Activated CD4-positive, alpha-beta T cell treated with anti-CD3 and anti-CD28 coated beads, Interleukin-2, amount 50 U/mL, for 24 hours (primary cell): ENCODE results near the gene IFT20.
A peak's percentile ranks its signal among the peaks of the same experiment; 100 is the strongest.

Experiments
- DNase-seq, 2 donors: peaks; one replicate each; pipeline ENCODE4 v3.0.0-alpha.2; 2020; ENCODE audit warnings: low read depth in 1 of 2, low spot score in 1 of 2

Gene IFT20

DNA sequence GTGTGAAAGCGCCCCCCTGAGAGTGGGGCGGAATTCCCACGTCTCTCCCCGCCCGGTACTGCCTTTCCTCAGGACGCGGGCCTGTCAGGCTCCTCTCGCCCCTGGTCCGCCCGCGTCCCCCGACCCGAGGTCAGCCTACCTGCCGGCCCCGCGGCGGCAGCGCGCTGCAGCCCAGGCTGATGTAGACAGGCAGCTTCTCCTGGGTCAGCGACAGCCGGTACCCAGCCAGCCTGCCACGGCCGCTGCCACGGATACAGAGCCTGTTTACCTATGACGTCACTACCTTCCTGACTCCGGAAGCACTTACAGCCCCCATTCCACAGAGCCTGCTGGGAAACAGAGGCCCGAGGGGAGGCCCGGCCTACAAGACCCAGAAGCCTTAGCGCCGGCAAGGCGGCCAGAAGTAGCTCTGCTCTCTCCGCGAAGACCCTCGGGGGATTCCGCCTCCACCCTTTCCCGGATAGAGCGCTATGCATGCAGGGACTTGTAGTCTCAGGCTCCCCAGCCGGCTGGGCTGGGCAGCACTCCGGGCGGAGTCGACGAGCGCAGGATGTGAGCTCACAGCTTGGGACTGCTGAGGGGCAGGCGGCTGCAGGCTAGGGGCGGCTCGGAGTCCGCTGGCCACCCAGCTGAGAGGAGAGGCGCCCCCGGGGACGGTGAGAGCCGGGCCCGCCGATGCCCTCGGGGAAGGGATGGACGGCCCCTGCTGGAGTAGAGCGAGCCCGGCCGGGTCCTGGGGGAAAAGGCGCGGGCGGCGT lies at the start of gene IFT20, which contains the start of gene TNFAIP1:
IFT20 (minus strand) TSS at position 272 of the 758 bp plus-strand sequence. CDS start 3,487 bp downstream, outside the sequence.
TNFAIP1 (plus strand) TSS at position 561 of the 758 bp plus-strand sequence. CDS start 3,761 bp downstream, outside the sequence.
- DNase-seq, result peak; percentile 87 to 99

DNA sequence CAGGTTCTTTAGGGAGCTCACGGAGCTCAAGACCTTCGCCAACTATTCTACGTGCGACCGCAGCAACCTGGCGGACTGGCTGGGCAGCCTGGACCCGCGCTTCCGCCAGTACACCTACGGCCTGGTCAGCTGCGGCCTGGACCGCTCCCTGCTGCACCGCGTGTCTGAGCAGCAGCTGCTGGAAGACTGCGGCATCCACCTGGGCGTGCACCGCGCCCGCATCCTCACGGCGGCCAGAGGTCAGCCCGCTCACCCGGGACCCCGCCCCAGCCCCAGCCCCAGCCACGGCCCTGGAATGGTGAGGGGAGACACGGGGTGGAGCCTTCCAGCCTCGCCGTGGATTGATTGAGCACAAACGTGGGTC lies 49.7 kb upstream of the IFT20 start:
- DNase-seq, result no peak

- DNase-seq, result peak; percentile 41 to 44
Observed at GRCh38 chr17:28384281-28385036, 49.2 kb upstream of the IFT20 start.

DNA sequence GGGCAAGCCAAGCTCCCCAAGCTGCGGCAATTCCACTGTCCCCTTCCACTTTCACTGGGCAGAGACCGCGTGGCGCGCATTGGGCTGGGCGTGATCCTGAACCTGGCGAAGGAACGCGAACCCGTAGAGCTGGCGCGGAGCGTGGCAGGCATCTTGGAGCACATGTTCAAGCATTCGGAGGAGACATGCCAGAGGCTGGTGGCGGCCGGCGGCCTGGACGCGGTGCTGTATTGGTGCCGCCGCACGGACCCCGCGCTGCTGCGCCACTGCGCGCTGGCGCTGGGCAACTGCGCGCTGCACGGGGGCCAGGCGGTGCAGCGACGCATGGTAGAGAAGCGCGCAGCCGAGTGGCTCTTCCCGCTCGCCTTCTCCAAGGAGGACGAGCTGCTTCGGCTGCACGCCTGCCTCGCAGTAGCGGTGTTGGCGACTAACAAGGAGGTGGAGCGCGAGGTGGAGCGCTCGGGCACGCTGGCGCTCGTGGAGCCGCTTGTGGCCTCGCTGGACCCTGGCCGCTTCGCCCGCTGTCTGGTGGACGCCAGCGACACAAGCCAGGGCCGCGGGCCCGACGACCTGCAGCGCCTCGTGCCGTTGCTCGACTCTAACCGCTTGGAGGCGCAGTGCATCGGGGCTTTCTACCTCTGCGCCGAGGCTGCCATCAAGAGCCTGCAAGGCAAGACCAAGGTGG lies 46.0 kb upstream of the IFT20 start:
- DNase-seq, result no peak

- no peak for DNase-seq
Observed at GRCh38 chr17:28379814-28380801, 44.8 kb upstream of the IFT20 start.

DNA sequence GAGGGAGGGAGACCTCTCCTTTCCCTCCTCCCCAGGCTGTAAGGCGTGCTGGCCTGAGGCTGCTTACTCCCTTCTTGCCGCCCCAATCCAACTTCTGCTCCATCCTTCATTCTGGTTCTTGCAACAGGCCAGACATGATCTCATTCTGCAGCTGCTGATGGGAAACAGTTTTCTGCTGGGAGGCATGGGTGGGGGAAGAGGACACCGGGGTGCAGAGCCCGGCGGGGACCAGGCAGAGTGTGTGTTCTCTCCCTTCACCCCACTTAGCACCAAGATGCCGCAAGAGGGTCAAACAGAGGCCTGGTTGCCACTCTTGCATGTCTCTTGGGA lies 37.6 kb upstream of the IFT20 start:
- no peak for DNase-seq

- no peak for DNase-seq
Observed at GRCh38 chr17:28372203-28372944, 37.1 kb upstream of the IFT20 start.

- peak; percentile 71 to 79 for DNase-seq
Observed at GRCh38 chr17:28371245-28372202, 36.3 kb upstream of the IFT20 start, which contains the start of gene SARM1. Gene SARM1, plus strand, starts transcription at chr17:28371694. Its CDS starts 339 bp downstream, at chr17:28372033.

DNA sequence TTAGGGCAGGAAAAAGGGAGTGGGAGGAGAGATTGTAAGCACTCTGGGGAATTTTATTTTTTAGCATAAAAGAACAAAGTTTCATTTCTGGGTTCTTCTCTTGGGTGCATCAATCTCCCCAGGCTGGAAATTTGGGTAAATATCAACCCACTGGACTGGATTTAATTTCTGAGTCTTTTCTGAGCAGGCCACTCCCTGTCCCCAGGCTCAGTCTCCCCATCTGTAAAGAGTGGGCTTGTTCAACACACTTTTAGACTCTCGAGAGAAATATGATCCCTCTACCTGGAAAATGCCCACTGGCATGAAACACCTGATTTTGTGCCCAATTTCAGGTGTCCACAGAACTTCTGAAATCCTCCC lies 35.5 kb upstream of the IFT20 start:
- DNase-seq, result no peak

DNA sequence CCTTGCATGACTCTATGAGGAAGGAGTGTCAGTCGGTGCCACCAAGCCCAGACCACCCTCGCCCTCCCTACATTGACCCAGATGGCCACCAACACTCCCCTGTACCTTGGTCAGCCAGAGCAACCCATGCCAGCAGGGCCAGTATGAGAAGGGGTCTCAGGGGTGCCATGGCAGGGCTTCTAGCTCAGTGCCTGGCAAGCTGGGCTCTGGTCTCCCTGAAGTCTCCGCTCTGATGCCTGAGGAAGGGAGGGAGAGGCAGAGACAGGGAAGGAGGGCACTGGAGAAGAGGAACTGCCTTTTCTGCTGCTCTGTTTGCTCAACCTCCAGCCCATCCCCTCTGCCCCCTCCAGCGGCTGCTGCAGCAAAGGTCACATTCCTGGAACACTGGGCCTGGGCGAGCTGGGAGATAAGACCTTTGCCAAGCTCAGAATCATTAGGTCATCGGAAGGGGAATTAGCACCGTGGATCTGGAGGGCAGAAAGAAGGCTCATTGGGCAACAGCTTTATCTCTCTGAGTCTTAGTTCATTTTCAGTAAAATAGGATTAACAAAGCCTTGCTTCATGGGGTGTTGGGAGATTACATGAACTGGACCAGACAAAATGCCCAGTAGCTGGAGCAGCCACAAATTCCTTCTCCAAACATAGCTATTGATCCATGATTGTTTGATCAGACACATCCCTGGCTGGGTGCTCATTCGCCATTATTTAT lies 34.9 kb upstream of the IFT20 start, which contains the start of gene VTN:
VTN (minus strand) TSS at position 273 of the 709 bp plus-strand sequence; CDS start at position 169, 104 bp downstream.
- no peak for DNase-seq

- DNase-seq, result no peak
Observed at GRCh38 chr17:28369684-28370034, 34.4 kb upstream of the IFT20 start.

- no peak for DNase-seq
Observed at GRCh38 chr17:28368915-28369683, 33.8 kb upstream of the IFT20 start.

- no peak for DNase-seq
Observed at GRCh38 chr17:28368306-28368831, 33.1 kb upstream of the IFT20 start.

DNA sequence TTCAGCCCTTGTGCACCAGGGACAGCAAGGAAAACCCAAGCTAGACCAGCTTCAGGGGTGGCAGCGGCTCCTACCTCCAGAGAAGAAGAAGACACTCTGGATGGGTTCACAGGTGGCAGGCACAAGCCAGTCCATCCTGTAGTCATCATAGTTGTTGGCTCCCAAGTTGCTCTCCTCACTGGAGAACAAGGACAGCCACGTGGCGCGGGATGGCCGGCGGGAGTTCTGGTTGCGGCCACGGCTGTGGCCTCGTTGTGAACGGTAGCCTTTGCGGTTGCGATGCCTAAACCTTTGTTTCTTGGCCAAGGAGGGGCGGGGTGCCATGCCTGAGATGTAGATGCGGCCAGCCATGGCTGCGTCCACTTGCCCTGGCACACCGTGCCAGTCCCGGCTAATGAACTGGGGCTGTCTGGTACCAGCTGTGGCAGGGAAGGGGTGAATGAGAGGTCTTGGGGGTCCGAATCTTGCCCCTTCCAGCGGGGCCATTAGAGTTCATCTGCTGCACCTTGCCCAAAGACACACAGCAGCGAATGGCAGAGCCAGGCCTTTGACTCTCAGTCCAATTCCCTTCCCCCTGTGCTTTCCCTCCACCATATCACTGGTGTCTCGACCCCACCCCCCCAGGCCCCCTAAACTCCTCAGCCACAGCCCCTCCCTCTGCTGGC lies 32.5 kb upstream of the IFT20 start:
- no peak for DNase-seq

DNA sequence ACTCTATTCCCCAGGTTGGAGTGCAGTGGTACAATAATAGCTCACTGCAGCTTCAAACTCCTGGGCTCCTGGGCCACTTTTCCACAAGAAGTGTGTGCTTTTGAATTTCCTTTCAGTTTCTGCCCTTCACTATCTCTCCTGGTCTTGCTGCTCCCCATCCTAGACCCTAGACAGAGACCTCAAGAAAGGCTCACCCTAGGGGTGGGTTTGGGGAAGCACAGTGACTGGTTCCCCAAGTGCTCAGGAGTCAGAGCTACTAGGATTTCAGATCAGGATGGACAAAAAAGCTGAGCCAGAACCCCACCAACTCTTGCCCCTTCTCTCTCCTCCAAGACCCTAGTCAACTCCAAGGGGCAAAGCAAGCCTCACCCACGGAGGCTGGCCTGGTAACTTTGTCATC lies 31.3 kb upstream of the IFT20 start:
- no peak for DNase-seq

DNA sequence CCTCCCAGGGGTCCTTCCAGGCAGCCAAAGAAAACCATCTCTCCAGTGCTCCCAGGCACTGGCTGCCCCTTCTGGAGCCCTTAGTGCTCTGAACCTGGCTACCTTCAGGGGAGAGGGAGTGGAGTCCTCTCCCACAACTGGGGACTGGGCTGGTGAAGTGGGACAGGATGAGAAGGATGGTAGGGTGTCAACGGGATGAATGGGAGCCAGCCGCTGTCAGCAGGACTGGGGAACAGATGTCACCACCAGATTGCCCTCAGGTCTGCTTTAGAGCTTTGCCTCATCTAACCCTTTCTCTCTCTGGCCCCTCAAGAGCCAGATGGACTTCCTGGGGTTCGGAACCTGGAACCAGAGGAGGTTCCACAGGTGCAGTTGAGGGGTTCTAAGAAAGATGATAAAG lies 30.2 kb upstream of the IFT20 start:
- DNase-seq, result no peak
